NCI-H2107 treated with DMSO at 0.1 percent for 48 hours (cell line): Measurements from ENCODE around the gene PDK2.

ENCODE experiments used
- DNase-seq: peaks from one replicate; lab custom pipeline; 2025; ENCODE audit not compliant: unreplicated experiment; lab: John Stamatoyannopoulos, UW

The PDK2 gene

GRCh38 chr17:50099003-50099402, 3.9 kb downstream of the PDK2 start:
- no peak for DNase-seq

GRCh38 chr17:50100480-50100883, 5.3 kb downstream of the PDK2 start:
- DNase-seq, result no peak

DNA sequence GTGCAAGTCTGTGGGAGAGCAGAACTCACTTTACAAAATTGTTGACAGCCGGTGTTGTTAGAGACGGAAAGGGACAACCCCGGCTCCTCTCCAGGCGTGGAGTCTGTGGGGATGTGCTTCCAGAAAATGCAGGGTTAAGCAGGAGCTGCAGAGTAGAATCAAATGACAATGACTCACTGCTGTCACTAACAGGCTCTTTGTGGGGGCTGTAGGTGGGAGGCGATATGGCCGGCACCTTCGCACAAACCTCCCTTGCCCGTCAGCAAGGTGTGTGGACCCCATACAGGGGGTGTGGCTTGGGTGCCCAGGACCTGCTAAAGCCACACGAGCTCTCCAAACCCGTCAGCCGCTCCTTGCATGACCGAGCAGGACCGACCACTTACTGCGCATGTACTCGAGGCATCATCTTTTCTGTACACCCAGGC, 5.8 kb downstream of the PDK2 start:
- DNase-seq, result no peak

DNA sequence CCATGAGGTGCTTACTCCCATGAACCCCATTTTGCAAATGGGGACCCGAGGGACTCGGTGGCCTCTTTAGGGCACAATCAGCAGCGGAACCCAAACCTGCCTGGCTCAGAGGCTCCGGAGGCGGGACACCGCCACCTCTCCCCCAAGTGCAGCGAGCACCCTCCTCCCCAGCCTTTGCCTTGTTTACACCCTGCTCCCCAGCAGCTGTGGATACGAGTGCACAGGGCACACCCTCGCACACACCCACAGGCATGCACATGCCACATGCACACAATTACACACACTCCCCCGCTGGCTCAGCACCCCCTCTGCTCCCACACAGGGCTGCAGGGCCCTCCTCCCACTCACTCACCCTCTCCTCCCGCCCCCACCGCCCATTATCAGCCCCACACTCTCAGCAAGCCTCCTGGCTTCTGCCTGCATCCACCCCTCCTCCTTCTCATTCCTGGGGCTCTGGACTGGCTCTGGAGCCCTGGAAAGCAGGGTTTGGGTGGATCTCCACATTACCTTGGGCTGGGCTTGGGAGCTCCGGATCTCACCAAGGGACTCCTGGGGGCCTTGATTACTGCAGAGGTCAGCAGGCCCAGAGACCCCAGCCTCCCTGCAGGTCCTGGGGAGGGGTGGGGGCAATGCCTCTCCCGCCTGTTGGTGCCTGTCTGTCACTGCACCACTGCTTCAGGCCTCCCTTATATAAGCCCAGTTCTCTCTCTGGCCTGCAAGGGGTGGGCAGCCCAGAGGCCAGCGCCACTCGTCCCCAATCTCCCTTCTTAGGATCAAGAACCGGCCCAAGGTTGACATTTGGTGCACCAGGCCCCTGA, 6.4 kb downstream of the PDK2 start:
- DNase-seq, result peak; percentile 39

DNA sequence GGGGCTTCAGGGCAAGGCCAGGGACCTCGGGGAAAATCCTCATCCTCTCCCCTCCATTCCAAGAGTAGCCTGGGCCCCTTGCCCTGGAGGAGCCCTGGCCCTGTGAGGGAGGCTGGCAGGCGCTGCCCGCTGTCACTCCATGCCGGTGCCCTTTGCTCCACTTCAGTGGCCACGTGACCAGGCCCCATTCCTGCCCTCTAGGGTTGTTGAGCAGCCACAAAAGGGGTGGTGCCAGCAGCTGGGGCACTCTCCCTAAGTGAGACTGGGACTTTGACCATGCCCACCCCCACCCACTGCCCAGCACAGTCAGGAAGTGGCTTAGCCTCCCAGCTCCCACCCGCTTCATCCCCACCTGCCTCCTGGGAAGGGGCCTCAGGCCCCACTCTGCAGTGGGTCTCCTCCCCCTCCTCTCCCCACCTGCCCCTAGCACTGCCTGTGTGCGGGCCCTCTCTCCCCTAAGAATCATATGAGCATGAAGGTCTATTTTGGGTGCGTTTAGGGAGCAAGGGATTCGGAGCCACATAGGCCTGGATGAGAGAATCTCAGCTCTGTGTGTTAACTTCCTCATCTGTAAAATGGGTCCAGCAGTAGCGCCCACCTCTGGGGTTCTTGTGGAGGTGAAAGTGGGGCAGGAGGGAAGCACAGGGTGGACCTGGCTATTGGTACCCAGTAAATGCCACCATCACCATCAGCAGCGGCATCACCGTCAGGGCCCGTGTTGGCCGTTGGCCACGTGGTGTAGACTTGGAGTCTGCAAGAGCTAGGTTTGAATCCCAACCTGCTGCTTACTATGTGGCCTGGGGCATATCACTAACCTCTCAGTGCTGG, 7.2 kb downstream of the PDK2 start:
- no peak for DNase-seq

- no peak for DNase-seq
Measured at GRCh38 chr17:50103252-50103651, 8.1 kb downstream of the PDK2 start.

- no peak for DNase-seq
Measured at GRCh38 chr17:50103941-50104340, 8.8 kb downstream of the PDK2 start.

GRCh38 chr17:50105811-50106210, 10.7 kb downstream of the PDK2 start:
- DNase-seq, result no peak

DNA sequence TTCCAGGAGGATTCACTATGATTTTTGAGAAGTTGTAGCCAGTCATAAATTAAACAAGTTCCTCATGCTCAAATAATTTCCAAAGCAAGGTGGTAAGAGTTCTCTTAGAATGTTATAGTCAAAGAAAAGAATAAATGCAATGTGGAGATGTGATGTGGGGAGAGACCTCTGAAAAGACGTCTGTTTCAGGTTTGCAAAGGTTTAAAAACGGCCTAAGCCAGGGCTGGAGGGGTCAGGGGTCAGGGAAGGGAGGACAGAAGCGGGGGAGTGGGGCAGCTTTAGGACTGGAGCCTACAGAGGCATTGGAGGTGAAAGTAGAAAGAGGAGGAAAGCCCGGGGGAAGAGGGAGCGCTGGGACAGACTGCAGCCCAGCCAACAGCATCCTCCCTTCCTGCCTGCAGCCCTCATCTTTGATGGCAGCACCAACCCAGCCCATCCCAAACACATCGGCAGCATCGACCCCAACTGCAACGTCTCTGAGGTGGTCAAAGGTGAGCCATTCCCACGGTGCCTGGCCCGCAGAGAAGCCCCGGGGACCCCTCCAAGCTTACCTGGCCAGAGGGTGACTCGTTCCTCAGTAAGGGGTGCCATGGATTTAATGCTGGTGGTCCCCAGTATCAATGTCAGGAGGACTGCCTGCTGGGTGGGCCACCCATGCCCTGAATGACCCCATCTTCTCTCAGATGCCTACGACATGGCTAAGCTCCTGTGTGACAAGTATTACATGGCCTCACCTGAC, 11.4 kb downstream of the PDK2 start:
- DNase-seq, result no peak

- no peak for DNase-seq
Measured at GRCh38 chr17:50107790-50108414, 12.8 kb downstream of the PDK2 start.

- no peak for DNase-seq
Measured at GRCh38 chr17:50108556-50108955, 13.4 kb downstream of the PDK2 start.

GRCh38 chr17:50109207-50109606, 14.1 kb downstream of the PDK2 start:
- DNase-seq, result no peak

DNA sequence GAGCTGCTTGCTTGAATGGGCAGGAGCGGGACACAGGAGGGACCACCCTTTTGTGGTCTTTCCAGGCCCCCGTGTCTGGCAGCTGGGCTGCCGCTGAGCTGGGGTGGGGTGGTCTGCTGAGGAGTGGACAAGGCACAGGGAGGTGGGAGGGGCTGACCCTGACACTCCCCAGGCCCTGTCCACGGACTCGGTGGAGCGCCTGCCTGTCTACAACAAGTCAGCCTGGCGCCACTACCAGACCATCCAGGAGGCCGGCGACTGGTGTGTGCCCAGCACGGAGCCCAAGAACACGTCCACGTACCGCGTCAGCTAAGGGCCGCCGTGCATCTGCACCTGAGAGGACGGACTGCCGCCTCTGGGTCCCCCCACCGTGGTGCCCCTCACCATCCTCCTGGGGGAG, 14.6 kb downstream of the PDK2 start:
- no peak for DNase-seq

GRCh38 chr17:50110591-50111349, 15.6 kb downstream of the PDK2 start:
- no peak for DNase-seq

- no peak for DNase-seq
Measured at GRCh38 chr17:50111673-50112655, 16.8 kb downstream of the PDK2 start.

DNA sequence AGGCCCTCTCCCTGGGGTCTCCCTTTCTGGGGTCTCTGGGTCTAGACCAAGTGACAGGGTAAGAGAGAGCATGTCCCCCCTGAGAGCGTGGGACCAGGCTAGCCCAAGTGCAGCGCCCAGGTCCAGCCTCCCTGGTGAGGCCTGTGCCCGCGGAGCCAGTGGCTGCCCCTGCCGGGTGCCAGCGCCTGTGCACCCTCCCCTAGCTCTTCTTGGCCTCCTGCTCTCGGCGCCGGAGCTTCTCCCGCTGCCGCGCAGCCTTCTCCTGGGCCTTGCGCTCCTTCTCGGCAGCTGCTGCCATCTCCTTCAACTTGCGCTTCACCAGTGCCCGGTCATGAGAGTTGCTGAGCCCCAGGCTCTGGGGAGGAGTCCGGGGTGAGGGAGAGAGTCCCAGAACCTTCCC, 17.5 kb downstream of the PDK2 start:
- no peak for DNase-seq

- no peak for DNase-seq
Measured at GRCh38 chr17:50113624-50114320, 18.6 kb downstream of the PDK2 start.

DNA sequence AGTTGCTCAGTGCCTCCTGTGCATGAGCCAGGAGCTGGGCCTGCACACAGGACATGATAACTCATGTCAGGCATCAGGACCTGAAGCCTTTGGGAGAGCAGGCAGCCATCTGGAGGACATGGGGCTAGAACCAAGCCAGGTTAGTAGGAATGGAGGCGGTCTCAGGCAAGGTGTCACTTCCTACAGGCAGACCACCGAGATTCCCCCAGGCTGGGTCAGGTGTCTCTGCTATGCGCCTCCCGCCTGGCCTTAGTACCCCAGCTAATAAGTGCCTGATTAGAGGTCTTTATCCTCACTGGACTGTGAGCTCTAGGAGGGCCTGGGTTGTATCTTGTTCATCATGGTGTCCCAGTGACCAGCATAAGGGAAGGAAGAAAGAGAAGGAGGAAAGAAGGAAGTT, 19.2 kb downstream of the PDK2 start:
- DNase-seq, result no peak
